22Rv1 (cell line): ENCODE measurements around the gene NECAB2.

ENCODE experiments used
- ZFX ChIP-seq: fragments of 450-650 bp; IDR thresholded peaks from 2 replicates; pipeline ENCODE4 v1.6.1; 2017; ENCODE audit warnings: antibody characterized with exemption, borderline replicate concordance
- TF ChIP-seq, protein P1 (sequence below): fragments of 450-650 bp; IDR thresholded peaks from 2 replicates; pipeline ENCODE4 v1.5.1; 2017; ENCODE audit warnings: mild to moderate bottlenecking

DNA sequence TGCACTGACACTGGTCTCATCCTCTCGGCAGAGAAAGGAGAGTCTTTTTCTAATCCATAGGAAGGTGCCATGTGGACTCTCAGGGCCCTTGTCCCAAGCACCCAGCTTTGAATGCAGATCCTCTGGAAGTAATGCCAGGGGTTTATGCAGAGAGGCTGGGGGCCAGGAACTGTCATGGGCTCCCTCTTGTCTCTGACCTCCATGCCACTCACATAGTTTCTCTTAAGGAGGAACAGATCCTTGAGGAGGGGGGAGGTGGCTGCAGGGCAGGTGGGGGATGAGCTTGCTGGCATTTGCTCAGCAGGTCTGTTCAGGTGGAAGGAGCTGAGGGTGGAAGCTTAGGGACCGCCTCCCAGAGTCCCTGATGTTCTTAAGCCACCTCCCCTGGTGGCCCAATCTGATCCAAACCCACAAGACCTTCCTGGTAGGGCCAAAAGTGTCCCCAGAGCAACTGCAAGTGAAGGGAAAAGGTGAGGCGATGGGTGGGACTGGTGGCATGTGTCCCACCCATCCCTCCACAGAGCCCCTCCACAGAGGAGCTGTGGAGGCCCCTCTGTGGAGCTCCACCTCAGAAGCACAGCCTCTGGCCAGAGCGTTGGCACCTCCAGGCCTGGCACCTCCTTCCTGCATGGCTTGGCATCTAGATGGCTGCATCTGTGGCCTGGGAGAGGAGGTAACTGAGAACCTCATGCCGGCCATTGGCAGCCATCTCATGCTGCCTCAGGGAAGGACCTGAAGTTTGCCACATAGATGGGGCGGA is 9.2 kb downstream of the NECAB2 start:
- TF ChIP-seq ZFX: no peak
- TF ChIP-seq, protein P1, sequence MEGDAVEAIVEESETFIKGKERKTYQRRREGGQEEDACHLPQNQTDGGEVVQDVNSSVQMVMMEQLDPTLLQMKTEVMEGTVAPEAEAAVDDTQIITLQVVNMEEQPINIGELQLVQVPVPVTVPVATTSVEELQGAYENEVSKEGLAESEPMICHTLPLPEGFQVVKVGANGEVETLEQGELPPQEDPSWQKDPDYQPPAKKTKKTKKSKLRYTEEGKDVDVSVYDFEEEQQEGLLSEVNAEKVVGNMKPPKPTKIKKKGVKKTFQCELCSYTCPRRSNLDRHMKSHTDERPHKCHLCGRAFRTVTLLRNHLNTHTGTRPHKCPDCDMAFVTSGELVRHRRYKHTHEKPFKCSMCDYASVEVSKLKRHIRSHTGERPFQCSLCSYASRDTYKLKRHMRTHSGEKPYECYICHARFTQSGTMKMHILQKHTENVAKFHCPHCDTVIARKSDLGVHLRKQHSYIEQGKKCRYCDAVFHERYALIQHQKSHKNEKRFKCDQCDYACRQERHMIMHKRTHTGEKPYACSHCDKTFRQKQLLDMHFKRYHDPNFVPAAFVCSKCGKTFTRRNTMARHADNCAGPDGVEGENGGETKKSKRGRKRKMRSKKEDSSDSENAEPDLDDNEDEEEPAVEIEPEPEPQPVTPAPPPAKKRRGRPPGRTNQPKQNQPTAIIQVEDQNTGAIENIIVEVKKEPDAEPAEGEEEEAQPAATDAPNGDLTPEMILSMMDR: no peak
